HG02571 (cell line): ENCODE data around the gene STK39.

ENCODE experiments used
- ATAC-seq: cut with Tn5 transposase; IDR thresholded peaks from one replicate; pipeline ENCODE4 v1.9.1; 2021; ENCODE audit warnings: mild to moderate bottlenecking, moderate library complexity; ENCODE audit not compliant: unreplicated experiment

The STK39 gene

DNA sequence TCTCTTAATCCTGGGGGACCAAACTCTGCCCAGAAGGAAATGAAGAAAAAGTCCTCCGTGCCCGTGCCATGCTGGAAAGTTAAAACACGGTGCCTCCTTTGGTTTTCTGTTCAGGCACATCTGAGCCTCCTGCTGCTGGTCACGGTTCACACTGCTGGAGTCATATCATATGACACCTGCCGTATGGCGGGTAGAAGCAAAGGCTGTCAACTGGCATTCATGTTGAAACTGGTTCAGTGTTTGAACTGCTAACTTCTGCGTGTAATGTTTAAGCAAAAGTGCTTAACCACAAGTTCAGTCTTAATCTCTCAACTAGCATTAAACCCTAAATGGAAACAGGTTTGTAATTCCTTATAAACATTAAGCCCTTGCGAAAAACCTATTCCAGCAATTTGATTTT lies 3.1 kb downstream of the STK39 start:
- no peak for ATAC-seq

DNA sequence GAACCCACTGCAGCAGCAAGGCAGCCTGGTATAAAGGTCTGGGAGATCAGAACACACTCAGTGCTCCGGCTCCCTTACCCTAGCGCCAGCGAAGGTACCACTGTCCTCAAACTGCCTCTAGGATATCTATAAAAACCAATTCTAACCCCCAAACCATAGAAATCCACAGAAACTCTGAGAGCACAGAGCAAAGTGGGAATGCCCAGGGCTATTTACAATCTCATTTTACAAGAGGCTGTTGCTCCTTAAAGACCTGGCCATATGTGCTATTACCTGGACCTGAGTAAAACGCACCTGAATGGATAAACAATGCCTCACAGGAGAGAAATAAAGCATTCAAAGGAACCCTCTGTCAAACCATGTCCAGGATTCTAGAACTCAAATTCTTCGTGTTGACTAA lies 4.3 kb downstream of the STK39 start:
- no peak for ATAC-seq

GRCh38 chr2:168241746-168242145 lies 5.6 kb downstream of the STK39 start:
- ATAC-seq, result no peak

- no peak for ATAC-seq
Observed at GRCh38 chr2:168241208-168241607, 6.2 kb downstream of the STK39 start.

GRCh38 chr2:168239281-168239680 lies 8.1 kb downstream of the STK39 start:
- no peak for ATAC-seq

DNA sequence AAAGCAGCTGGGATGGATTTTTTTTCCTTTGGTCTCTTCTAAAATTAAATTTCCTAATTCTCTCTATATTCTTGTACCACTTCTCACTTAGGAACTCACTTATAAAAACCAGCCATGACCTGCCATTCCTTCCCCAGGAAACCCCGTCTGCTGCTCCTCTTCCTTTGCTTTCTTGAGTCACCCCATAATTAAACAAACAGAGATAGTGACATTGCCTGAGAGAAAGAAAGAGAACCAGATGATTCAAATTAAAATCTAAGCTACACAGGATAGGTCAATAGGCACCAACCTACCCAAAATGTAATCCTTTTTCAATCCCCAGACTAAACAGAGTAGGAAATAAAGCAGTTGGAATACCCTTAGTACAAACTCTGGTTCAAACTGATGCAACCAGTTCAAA lies 9.7 kb downstream of the STK39 start:
- no peak for ATAC-seq

DNA sequence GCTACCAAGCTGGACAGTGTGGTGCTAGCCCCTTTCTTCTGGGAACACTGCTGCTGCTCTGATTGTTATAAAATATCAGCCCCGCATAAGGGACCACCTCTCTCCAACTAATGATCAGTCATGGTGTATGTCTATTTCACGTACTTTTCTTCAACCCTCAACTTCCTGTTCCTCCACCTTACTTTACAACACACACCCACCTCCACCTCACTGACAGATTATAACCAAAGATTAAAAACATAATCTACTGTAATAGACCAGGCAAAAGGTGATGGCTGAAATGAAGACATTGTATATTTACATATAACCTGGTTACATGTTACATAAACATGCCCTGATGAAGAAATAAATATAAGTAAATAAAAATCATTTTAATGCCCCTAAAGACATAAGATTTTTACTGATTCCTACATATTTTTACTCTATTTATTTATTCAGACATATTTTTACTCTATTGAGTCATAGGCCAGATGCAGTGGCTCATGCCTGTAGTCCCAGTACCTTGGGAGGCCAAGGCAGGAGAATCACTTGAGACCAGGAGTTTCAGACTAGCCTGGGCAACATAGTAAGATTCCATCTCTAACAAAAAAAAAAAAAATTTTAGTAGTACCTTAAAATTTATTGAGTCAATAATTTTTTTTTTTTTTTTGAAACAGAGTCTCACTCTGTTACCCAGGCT lies 12.8 kb downstream of the STK39 start:
- no peak for ATAC-seq

GRCh38 chr2:168233726-168234406 lies 13.5 kb downstream of the STK39 start:
- ATAC-seq, result no peak

DNA sequence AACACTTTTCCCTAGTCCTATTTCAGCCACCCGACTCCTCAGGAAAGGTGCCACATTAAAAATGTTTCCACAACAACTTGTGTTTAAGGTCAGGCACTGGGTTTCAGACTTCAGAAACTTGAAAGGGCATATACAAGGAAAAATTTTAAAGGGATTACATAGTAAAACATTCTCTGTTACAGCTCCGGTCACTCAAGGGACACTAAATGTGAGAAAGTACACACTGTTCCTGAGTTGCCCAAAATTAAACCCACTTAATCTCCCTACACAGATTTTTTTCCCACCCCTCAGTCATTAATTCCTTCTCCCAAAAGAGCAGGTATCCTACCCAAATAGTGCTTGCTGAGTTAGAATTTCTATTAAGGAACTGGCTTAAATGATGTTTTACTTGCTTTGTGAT lies 14.2 kb downstream of the STK39 start:
- ATAC-seq, result no peak

DNA sequence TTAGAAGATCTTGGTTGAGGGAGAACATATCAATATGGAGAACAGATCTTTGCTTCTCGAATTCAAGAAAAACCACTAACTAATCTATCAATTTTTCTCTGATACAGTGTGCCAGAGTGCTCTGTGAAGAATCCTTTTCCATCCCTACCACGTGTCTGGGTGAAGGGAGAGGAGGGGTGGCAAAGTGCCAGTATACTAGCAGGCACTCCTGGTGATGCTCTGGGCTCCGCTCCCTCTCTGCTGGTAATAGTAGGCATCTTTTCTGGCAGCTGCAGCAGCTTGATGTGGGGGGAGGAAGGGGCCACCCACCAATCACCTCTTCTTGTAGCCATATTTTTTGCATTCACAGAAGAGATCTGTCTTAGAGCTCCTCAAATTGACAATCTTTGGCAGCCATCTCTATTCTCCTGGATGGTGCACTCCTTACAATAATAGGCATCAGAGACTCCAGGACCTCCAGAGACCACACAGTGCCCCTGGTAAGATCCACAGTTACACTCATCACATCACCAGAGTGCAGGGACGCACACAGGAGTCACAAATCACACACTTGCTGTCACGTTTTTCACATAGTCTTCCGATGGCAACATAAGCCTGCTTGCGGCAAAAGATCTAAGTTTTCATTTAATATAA lies 15.7 kb downstream of the STK39 start:
- no peak for ATAC-seq

GRCh38 chr2:168230389-168230788 lies 17.0 kb downstream of the STK39 start:
- ATAC-seq, result no peak

DNA sequence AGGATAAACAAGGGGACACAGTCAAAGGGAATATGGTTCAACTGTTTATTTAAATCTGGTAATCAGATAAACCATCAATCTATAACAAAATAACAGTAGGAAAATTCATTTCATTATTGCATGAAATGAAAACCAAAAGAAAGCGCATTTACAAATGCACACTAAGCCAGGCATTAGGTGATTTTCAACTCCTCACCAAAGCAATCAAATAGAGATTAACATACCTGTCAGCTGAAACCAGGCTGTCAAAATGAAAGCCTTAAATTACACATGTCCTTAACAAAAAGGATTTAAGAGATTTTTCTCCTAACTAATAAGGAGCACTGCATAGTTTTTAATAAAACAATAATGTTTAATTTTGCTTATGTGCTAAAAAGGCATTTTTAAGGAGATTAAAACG lies 23.0 kb downstream of the STK39 start:
- ATAC-seq, result no peak

DNA sequence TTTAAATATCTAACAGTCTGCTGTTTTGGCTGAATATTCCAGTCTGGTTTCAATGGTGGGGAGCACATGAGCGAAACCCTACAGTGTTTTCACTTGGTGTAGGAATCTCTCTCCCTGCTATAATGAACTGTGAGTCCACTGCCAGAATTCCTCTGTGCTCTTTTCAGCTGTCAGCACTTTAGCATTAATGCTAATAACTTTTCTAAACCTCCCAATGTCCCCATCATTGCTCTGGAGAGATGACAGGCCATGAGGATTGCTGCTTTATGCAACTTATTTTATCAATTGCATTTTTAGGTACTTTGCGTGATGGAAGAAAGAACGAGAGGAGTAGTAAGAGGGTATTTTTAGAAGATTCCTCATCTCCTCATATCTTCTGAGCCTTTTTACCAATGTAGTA lies 25.3 kb downstream of the STK39 start:
- no peak for ATAC-seq

DNA sequence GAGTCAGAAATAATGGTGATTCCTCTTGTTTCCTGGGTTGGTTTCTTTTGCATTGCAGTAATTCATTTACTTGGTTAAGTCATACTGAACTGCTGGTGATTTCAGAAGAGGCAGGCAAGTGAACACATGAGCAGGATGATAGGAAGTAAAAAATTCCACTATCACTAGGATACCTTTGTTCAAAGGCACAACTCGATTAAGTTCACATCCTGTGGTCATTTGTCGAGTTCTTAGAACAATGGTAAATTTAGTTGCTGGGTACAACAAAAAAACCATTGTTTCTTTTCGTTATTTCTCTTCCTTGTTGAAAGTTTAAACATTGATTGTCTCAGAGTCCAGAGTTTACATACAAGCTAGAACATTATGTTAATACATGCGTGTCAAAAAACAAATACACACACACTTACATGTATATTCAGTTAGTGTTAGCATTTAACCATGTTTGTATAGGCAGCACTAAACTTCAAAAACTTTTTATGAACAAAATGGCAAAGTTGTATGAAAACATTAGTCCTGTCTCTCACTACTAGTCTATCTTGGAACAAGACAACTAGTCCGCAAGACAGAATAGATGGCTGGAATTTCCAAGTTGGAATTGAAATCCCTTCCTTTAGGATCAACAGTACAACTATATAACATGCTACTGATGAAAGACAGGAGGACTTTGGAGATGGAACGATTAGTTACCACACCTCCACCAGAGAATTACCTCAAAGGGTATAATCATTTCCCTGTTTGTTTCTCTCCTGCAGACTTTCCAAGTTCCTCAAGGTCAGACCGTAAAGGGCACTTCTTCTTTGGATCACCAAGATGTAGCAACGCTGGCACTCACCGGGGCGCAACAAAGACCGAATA lies 26.2 kb downstream of the STK39 start:
- no peak for ATAC-seq

DNA sequence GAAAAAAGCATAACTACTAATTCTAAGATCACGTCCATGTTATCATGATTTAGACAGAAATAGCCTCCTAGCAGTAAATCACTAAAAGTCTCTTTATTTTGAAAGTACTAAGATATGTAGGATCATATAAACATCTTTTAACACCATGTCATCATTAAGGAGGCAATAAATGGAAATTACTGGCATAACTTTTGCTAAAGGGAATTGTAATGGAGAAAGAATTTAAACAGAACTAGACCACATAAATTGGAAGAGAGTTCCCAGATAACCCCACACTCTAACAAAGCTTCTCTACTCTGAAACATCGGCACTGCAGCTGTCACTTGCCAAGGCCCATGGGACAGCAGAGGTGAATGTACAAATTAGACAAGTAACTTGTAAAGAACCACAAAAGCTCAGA lies 29.5 kb downstream of the STK39 start:
- no peak for ATAC-seq

GRCh38 chr2:168216351-168217005 lies 30.9 kb downstream of the STK39 start:
- ATAC-seq, result no peak

DNA sequence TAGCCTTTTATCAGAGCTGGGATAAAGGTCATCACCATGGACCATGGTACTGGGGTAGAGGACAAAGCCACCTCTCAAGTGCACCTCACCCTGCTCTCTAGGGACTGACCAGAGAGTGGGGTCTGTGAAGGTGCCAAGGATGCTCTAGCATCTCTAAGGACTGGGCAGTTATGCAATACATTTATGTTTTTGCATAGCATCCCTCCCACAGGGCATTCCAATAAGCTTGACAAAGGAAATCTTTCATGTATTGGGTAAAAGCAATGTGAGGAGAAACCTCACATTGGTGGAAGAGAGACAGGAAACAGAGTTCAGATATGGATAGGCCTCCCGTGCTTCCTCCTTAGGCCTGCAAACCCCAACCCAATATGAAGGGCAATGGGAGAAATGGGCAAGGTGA lies 31.6 kb downstream of the STK39 start:
- no peak for ATAC-seq

DNA sequence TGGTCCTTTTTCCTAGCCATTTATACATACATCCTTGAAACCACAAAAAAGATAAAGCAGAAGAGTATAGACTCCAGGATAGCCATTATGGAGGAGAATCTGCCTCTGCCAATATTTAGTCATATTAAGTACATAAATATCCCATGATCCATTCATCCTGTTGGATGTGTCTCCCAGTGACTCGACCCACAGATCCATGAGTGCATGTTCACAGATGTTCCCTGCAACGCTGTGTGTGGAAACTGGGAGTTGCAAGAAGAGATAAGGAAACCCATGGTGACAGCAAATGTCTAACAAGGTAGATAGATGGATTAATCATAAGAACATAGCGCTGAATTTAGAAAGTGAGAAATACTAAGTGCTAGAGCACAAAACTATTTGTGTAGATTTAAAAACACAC lies 34.5 kb downstream of the STK39 start:
- no peak for ATAC-seq

GRCh38 chr2:168212167-168212566 lies 35.2 kb downstream of the STK39 start:
- ATAC-seq, result no peak

GRCh38 chr2:168211664-168212163 lies 35.7 kb downstream of the STK39 start:
- ATAC-seq, result no peak
